Tibial nerve (tissue), 4 donors: ENCODE results near the gene BLVRA.

Experiments
- EP300 ChIP-seq, 2 donors: sonication (generic); formaldehyde crosslinking; IDR thresholded peaks; one replicate each; pipeline ENCODE4 v1.6.1; 2017; ENCODE audit warnings: antibody characterized with exemption in 2 of 2, mild to moderate bottlenecking in 1 of 2
- POLR2A ChIP-seq, 2 donors: fragments of 450-650 bp; IDR thresholded peaks; one replicate each; pipeline ENCODE4 v1.6.1; 2017; ENCODE audit warnings: antibody characterized with exemption in 2 of 2, mild to moderate bottlenecking in 2 of 2, moderate library complexity in 2 of 2
- TF ChIP-seq, protein P1 (sequence below), 5 experiments: fragments of 200-600 bp in 3 of 5; fragments of 450-650 bp in 2 of 5; sonication (generic) in 3 of 5; IDR thresholded peaks; one replicate each; pipeline ENCODE4 v1.5.1; 2016 to 2019; ENCODE audit warnings: antibody characterized with exemption in 5 of 5, mild to moderate bottlenecking in 3 of 5, moderate library complexity in 2 of 5

DNA sequence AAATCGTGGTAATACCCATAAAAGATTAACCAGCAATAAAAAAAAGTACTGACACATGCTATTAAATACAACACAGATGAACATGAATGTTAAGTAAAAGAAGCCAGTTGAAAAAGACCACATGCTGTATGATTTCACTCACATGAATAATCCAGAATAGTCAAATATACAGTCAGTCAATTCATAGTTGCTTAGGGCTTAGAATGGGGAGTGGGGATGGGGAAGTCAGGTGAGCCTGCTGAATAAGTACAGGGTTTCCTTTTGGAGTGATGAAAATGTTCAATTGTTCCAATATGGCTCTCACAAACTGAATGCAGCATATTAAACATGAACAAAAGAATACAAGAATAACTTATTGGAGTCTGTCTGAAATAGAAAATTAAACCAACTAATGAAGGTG lies 31.0 kb upstream of the BLVRA start:
- TF ChIP-seq, protein P1, sequence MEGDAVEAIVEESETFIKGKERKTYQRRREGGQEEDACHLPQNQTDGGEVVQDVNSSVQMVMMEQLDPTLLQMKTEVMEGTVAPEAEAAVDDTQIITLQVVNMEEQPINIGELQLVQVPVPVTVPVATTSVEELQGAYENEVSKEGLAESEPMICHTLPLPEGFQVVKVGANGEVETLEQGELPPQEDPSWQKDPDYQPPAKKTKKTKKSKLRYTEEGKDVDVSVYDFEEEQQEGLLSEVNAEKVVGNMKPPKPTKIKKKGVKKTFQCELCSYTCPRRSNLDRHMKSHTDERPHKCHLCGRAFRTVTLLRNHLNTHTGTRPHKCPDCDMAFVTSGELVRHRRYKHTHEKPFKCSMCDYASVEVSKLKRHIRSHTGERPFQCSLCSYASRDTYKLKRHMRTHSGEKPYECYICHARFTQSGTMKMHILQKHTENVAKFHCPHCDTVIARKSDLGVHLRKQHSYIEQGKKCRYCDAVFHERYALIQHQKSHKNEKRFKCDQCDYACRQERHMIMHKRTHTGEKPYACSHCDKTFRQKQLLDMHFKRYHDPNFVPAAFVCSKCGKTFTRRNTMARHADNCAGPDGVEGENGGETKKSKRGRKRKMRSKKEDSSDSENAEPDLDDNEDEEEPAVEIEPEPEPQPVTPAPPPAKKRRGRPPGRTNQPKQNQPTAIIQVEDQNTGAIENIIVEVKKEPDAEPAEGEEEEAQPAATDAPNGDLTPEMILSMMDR (IDR thresholded peaks at IDR 0.05) = no peak
- TF ChIP-seq POLR2A (IDR thresholded peaks at IDR 0.05) (no peak), EP300 (IDR thresholded peaks at IDR 0.05) (no peak)
